GM23248 (cell line): ENCODE results near the gene GPM6B. TPM values are rescaled to one million over a fixed set of nuclear protein-coding genes. Genes with fewer than 3 reads are reported as not detected.

Experiments used
- DNase-seq: peaks from one replicate; pipeline ENCODE4 v3.0.0-alpha.2; 2015
- H2AFZ ChIP-seq: fragments of 200-600 bp; sonication (generic); 2 replicates; pipeline ENCODE4 v1.6.1; 2016; ENCODE audit warnings: antibody characterized with exemption
- H3F3A ChIP-seq: fragments of 200-600 bp; sonication (generic); 2 replicates; pipeline ENCODE4 v1.6.1; 2016; ENCODE audit warnings: mild to moderate bottlenecking, antibody characterized with exemption, mixed run types; ENCODE audit not compliant: insufficient read depth
- H3K27ac ChIP-seq: fragments of 200-600 bp; sonication (generic); 2 replicates; pipeline ENCODE4 v1.5.1; 2016; ENCODE audit warnings: mild to moderate bottlenecking
- H3K27me3 ChIP-seq: fragments of 200-600 bp; sonication (generic); replicated peaks from 2 replicates; pipeline ENCODE4 v1.6.1; 2016; ENCODE audit warnings: mild to moderate bottlenecking; ENCODE audit not compliant: insufficient read depth
- H3K36me3 ChIP-seq: fragments of 200-600 bp; sonication (generic); 2 replicates; pipeline ENCODE4 v1.6.1; 2016; ENCODE audit warnings: low read depth, mild to moderate bottlenecking
- H3K4me1 ChIP-seq: fragments of 200-600 bp; sonication (generic); 2 replicates; pipeline ENCODE4 v1.6.1; 2016; ENCODE audit warnings: mild to moderate bottlenecking; ENCODE audit not compliant: insufficient read depth
- H3K4me2 ChIP-seq: fragments of 200-600 bp; sonication (generic); one replicate; pipeline ENCODE4 v1.6.1; 2016; ENCODE audit warnings: mild to moderate bottlenecking; ENCODE audit not compliant: unreplicated experiment
- H3K4me3 ChIP-seq: fragments of 200-600 bp; sonication (generic); 2 replicates; pipeline ENCODE4 v1.5.1; 2016; ENCODE audit warnings: mild to moderate bottlenecking
- H3K79me2 ChIP-seq: fragments of 200-600 bp; sonication (generic); 2 replicates; pipeline ENCODE4 v1.6.1; 2016; ENCODE audit warnings: mild to moderate bottlenecking; ENCODE audit not compliant: insufficient read depth
- H3K9ac ChIP-seq: fragments of 200-600 bp; sonication (generic); 2 replicates; pipeline ENCODE4 v1.6.1; 2016; ENCODE audit warnings: mild to moderate bottlenecking
- H3K9me2 ChIP-seq: fragments of 200-600 bp; sonication (generic); 2 replicates; pipeline ENCODE4 v1.6.1; 2016; ENCODE audit warnings: mixed run types, mild to moderate bottlenecking, moderate library complexity; ENCODE audit not compliant: insufficient read depth
- H3K9me3 ChIP-seq: fragments of 200-600 bp; sonication (generic); one replicate; pipeline ENCODE4 v1.6.1; 2017; ENCODE audit warnings: low read depth
- H4K20me1 ChIP-seq: fragments of 200-600 bp; sonication (generic); 2 replicates; pipeline ENCODE4 v1.6.0; 2016; ENCODE audit not compliant: insufficient read depth
- EZH2 ChIP-seq: fragments of 200-600 bp; sonication (generic); IDR thresholded peaks from 2 replicates; pipeline ENCODE4 v1.6.1; 2018; ENCODE audit warnings: antibody characterized with exemption, mild to moderate bottlenecking; ENCODE audit not compliant: insufficient read depth, poor library complexity, severe bottlenecking
- EZH2phosphoT487 ChIP-seq: fragments of 200-600 bp; sonication (generic); IDR thresholded peaks from 2 replicates; pipeline ENCODE4 v1.6.1; 2018; ENCODE audit warnings: antibody characterized with exemption, moderate library complexity, mild to moderate bottlenecking, low read depth; ENCODE audit not compliant: insufficient read depth
- WGBS, 2 experiments: methylation state at CpG; one replicate each; pipeline ENCODE4 v1.1.6; 2015 to 2017; ENCODE audit warnings: low lambda C conversion rate in 2 of 2, low coverage in 1 of 2; ENCODE audit errors: missing lambda C conversion rate in 2 of 2; 5-methylcytosine and 5-hydroxymethylcytosine counted together
- in situ Hi-C: fragments of 300-500 bp; cut with MboI; formaldehyde crosslinking; loops from 2 replicates; pipeline ENCODE4 v1.15.0; 2020
- polyA plus RNA-seq: library from polyadenylated mRNA; unstranded; fragments of >200 nt; fragmentation: Nextera tagmentation; extraction: Ambion mirVana; gene quantifications from 2 replicates; pipeline ENCODE4 v1.2.1, GENCODE V29; 2016
- total RNA-seq: library from RNA; depleted of rRNA; stranded (reverse); fragments of >200 nt; shearing (Covaris generic); gene quantifications from 2 replicates; pipeline ENCODE4 v1.2.3, GENCODE V29; 2014

The GPM6B gene
- total and polyA plus RNA-seq, 2 experiments from 2014 or later: 0.40 to 0.65 TPM

DNA sequence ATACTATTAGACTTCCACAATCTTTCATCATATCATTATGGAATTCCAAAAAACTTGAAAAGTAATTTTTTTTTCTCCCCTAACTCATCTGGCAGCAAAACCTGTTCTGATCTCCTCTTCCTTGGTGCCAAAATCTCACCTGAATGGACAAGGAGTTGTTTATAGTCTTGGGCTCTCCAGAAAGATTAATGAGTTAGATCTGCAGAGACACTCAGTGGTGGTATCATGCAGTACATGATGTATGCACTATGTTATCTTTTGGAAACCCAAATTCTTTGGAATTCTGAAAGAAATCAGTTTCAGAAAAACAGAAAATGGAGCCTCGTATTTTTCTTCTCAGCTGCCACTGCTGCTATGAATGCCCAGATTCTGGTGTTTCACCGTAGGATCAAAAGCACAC, 11.7 kb downstream of the GPM6B start:
- Histone ChIP-seq H3K36me3 (no peaks in the 10 kb centered on the region), H2AFZ (no peak overlapping the region), H3K27ac (no peak overlapping the region), H3K9me2 (no peaks in the 10 kb centered on the region), H3K4me3 (no peak overlapping the region), H3K27me3 (no peaks in the 10 kb centered on the region; the same call in 1 of the 2 replicates), H3K4me1 (no peaks in the 10 kb centered on the region), H3K9me3 (no peaks in the 10 kb centered on the region), H4K20me1 (no peaks in the 10 kb centered on the region), H3K9ac (no peak overlapping the region), H3K79me2 (no peaks in the 10 kb centered on the region), H3K4me2 (no peak overlapping the region), H3F3A (no peaks in the 10 kb centered on the region)
- DNase-seq: no peak
- WGBS, 2 experiments: 45 to 46% methylated on average over 2 of the region's 2 CpGs
- TF ChIP-seq EZH2phosphoT487: no peak
- TF ChIP-seq EZH2: no peak
- in situ Hi-C loops: no loop called here

GRCh38 chrX:13803116-13803515, 13.8 kb downstream of the GPM6B start:
- H3K9me2 ChIP-seq: no peaks in the 10 kb centered on the region
- in situ Hi-C loops: no loop called here
- DNase-seq: no peak
- WGBS, 2 experiments: 17 to 30% methylated on average over 2 to 6 of the region's 6 CpGs
- H3K79me2 ChIP-seq: no peaks in the 10 kb centered on the region
- no peak overlapping the region for H3K27ac ChIP-seq
- H3K4me3 ChIP-seq: no peak overlapping the region
- no peak overlapping the region for H3K9ac ChIP-seq
- H3K36me3 ChIP-seq: no peaks in the 10 kb centered on the region
- no peaks in the 10 kb centered on the region; the same call in 1 of the 2 replicates for H3K27me3 ChIP-seq
- TF ChIP-seq EZH2phosphoT487 (no peak), EZH2 (no peak)
- H4K20me1 ChIP-seq: no peaks in the 10 kb centered on the region
- no peak overlapping the region for H3K4me2 ChIP-seq
- H2AFZ ChIP-seq: no peak overlapping the region
- H3F3A ChIP-seq: no peaks in the 10 kb centered on the region
- no peaks in the 10 kb centered on the region for H3K4me1 ChIP-seq
- H3K9me3 ChIP-seq: no peaks in the 10 kb centered on the region

DNA sequence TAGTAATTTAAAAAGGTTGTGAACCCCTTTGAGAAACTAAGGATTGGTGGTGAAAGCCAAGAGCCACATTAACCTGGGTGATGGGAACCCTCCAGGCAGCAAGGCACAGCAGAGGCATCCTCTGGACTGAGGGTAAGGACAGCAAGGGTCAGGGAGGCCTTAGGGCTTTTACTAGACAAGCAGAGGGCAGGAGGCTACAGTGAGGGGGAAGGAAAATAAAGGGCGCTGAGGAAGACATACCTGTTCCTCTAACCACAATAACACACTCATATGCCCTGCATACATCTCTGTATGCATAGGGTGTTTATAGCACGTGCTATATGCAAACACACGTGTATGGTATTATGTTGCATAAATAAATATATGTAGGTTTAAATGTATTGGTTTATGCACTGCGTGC, 18.7 kb downstream of the GPM6B start:
- Histone ChIP-seq H3K36me3 (no peaks in the 10 kb centered on the region), H3K27me3 (no peaks in the 10 kb centered on the region), H3K4me1 (no peaks in the 10 kb centered on the region), H3K4me2 (no peak overlapping the region), H3F3A (no peaks in the 10 kb centered on the region), H2AFZ (no peak overlapping the region), H4K20me1 (no peaks in the 10 kb centered on the region), H3K9ac (no peak overlapping the region), H3K9me2 (no peaks in the 10 kb centered on the region), H3K4me3 (no peak overlapping the region), H3K27ac (no peak overlapping the region), H3K79me2 (no peaks in the 10 kb centered on the region), H3K9me3 (no peaks in the 10 kb centered on the region)
- DNase-seq: no peak
- WGBS, 2 experiments: 70 to 72% methylated on average over 4 of the region's 4 CpGs
- in situ Hi-C loops: no loop called here
- no peak for TF ChIP-seq EZH2
- TF ChIP-seq EZH2phosphoT487: no peak

- 55 to 62% methylated on average over 4 of the region's 4 CpGs for WGBS, 2 experiments
- in situ Hi-C loops: no loop called here
These were observed 19.4 kb downstream of the GPM6B start for GRCh38 chrX:13797512-13797911.

GRCh38 chrX:13794417-13794816, 22.5 kb downstream of the GPM6B start:
- TF ChIP-seq EZH2 (no peak), EZH2phosphoT487 (no peak)
- in situ Hi-C loops: no loop called here
- WGBS, 2 experiments: 80 to 84% methylated on average over 9 to 10 of the region's 10 CpGs

More at GRCh38 chrX:13797512-13797911, 19.4 kb downstream of the GPM6B start:
- H3K9ac ChIP-seq: no peak overlapping the region
- no peak overlapping the region for H3K27ac ChIP-seq
- H3F3A ChIP-seq: no peaks in the 10 kb centered on the region
- H3K79me2 ChIP-seq: no peaks in the 10 kb centered on the region
- no peaks in the 10 kb centered on the region for H3K4me1 ChIP-seq
- no peak for TF ChIP-seq EZH2
- no peak for TF ChIP-seq EZH2phosphoT487
- H3K27me3 ChIP-seq: no peaks in the 10 kb centered on the region
- H3K4me3 ChIP-seq: no peak overlapping the region
- H2AFZ ChIP-seq: no peak overlapping the region
- H3K36me3 ChIP-seq: no peaks in the 10 kb centered on the region
- no peak overlapping the region for H3K4me2 ChIP-seq
- DNase-seq: no peak
- H3K9me2 ChIP-seq: no peaks in the 10 kb centered on the region
- no peaks in the 10 kb centered on the region for H3K9me3 ChIP-seq
- H4K20me1 ChIP-seq: no peaks in the 10 kb centered on the region

More at GRCh38 chrX:13794417-13794816, 22.5 kb downstream of the GPM6B start:
- Histone ChIP-seq H3K27ac (no peak overlapping the region), H3F3A (no peaks in the 10 kb centered on the region), H3K36me3 (no peaks in the 10 kb centered on the region), H2AFZ (no peak overlapping the region), H3K9me2 (no peaks in the 10 kb centered on the region), H3K27me3 (no peaks in the 10 kb centered on the region), H3K9ac (no peak overlapping the region), H3K4me3 (no peak overlapping the region), H3K4me1 (no peaks in the 10 kb centered on the region), H4K20me1 (no peaks in the 10 kb centered on the region), H3K9me3 (no peaks in the 10 kb centered on the region), H3K79me2 (no peaks in the 10 kb centered on the region), H3K4me2 (no peak overlapping the region)
- no peak for DNase-seq
